HEK293T (cell line): ENCODE results near the gene FAM174B.

Experiments used
- BHLHE40 ChIP-seq: fragments of 450-650 bp; IDR thresholded peaks from 2 replicates; pipeline ENCODE4 v1.6.1; 2016; ENCODE audit warnings: mild to moderate bottlenecking, moderate library complexity, borderline replicate concordance
- CTBP1 ChIP-seq: fragments of 450-650 bp; IDR thresholded peaks from 2 replicates; pipeline ENCODE4 v1.6.1; 2016; ENCODE audit warnings: borderline replicate concordance
- FOXM1 ChIP-seq: fragments of 450-650 bp; IDR thresholded peaks from 2 replicates; pipeline ENCODE4 v1.6.1; 2017; ENCODE audit warnings: mild to moderate bottlenecking, borderline replicate concordance
- NFRKB ChIP-seq: fragments of 450-650 bp; IDR thresholded peaks from 2 replicates; pipeline ENCODE4 v1.6.1; 2016; ENCODE audit warnings: mild to moderate bottlenecking, moderate library complexity
- ZNF384 ChIP-seq: fragments of 450-650 bp; IDR thresholded peaks from 2 replicates; pipeline ENCODE4 v1.6.1; 2016

GRCh38 chr15:92693691-92694331 is 38.2 kb upstream of the FAM174B start:
- TF ChIP-seq CTBP1 (no peak), ZNF384 (no peak), BHLHE40 (no peak), FOXM1 (no peak), NFRKB (no peak)
